HG03025 (cell line): ENCODE results near the gene DEGS2.

Experiments used
- ATAC-seq: cut with Tn5 transposase; IDR thresholded peaks from one replicate; pipeline ENCODE4 v1.9.1; 2021; ENCODE audit warnings: mild to moderate bottlenecking, moderate library complexity; ENCODE audit not compliant: unreplicated experiment, low FRiP score

Gene DEGS2

GRCh38 chr14:100135073-100135472 is 24.4 kb downstream of the DEGS2 start:
- no peak for ATAC-seq

- ATAC-seq = no peak
These were observed 24.9 kb downstream of the DEGS2 start for GRCh38 chr14:100134586-100134985.

DNA sequence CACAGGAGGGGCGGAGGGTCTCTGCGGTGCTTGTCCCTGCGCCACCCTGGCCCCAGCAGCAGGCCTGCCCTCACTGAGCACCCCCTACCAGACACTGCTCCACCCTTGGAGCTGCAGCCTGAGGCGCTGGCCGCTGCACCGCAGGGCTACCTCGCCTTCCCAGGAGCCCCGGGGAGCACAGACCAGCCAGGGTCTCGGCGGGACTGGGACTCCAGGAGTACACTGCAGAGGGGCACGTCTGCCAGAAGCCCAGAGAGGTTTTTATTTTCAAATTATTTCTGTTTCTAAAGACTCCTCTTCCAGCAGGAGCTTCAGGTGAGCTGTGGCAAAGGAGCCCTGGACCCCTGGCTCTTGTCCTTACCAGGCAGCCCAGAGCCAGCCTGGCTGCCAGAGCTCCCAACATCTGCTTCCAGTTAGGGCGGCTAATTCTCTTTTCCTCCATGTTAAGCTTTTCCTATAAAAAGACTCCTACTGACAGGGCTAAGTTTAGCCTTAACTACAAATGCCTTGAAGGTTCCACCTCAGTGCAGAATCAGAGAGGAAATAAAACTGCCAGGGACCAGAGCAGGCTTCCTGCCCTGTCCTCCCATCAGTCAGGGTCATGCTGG is 26.4 kb downstream of the DEGS2 start:
- ATAC-seq = no peak

- ATAC-seq = no peak
These were observed 27.1 kb downstream of the DEGS2 start for GRCh38 chr14:100132161-100132902.

GRCh38 chr14:100131181-100131580 is 28.3 kb downstream of the DEGS2 start:
- ATAC-seq = no peak

- ATAC-seq = no peak
These were observed 28.9 kb downstream of the DEGS2 start for GRCh38 chr14:100130521-100130920.

GRCh38 chr14:100129161-100129589 is 30.3 kb downstream of the DEGS2 start:
- no peak for ATAC-seq

GRCh38 chr14:100128688-100129087 is 30.8 kb downstream of the DEGS2 start:
- ATAC-seq = no peak

DNA sequence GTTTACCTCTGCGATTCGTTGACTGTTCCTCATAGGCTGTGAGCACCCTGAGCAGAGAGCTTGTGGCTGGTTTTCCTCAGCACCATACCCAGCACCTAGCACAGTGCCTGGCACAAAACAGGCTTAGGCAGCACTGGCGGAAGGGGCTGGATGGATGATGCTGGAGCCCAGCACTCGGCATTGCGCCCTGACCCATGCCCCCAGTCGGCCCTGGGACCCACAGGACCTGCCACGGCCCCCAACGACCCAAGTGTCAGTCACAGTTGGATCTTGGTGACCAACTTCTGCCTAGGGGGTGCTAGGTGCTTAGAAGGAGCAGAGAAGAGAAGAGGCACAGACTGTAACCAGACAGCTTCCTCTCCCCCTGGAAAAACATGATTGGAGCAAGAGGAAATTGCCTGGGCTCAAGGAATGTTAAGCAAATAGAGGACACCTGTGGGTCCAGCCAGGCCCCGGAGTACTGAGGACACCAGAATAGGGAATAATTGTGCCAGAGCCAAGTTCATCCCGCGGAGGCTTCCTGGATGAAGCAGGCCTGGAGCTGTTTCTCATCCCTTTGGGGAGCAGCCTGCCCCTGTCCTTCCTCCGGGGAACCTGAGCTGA is 31.5 kb downstream of the DEGS2 start:
- no peak for ATAC-seq

DNA sequence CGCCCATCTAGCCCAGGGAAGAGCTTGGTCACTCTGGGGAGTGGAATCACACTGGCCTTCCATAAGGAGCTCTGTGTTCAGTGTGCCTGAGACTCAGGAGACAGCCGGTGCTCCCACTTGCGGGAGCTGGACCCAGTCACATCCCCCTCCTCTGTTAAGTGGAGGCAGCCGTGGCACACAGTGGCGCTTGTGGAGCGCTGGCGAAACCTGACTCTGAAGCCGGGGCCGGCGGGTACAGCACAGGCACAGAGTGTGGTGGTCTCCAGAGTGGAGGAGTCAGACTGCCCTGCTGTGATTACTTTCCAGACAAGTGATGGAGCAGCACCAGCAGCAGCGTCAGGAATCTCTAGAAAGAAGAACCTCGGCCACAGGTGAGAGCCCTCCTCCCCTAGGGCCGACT is 33.0 kb downstream of the DEGS2 start:
- no peak for ATAC-seq

DNA sequence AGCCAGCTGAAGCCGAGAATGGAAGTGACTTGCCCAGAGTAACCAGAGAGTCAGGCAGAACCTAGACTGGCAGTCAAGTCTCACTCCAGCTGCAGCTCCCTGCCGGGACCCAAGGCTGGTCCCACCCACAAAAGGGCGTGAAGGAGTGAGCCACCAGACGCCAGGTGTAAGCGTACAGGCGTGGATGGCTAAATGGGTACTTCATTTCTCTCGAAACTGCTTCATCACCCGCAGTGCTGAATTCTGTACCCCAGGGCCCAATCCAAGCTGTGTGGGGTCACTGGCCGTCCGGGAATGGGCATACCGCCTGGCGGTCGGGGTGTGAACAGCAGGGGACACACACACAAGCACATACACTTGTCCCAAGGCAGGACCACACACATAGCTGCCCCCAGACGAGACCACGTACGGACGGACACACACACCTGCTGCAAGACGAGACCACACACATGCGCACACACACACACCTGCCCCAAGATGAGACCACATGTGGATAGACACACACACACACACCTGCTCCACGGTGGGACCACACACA is 34.8 kb downstream of the DEGS2 start:
- ATAC-seq = no peak

DNA sequence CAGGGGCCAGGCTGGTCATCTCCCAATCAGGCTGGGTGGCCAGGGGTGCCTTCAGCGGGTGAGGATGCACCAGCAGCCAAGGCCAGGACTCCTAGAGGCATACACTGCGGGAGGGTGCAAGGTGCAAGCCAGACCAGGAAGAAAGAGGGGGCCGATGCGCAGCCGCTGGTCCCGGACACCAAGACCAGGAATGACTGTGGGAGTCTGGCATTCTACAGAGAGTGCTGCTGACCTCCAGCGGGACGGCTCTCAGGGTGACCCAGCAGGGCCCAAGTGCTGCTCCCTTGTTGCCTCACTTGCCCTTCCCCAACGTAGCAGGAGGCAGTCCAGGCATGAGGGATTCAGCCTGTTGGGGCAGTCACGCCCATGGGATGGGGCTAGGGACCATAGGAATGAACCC is 35.8 kb downstream of the DEGS2 start:
- no peak for ATAC-seq

GRCh38 chr14:100122481-100123223 is 36.8 kb downstream of the DEGS2 start:
- ATAC-seq = no peak

GRCh38 chr14:100121643-100122480 is 37.6 kb downstream of the DEGS2 start:
- ATAC-seq = no peak

GRCh38 chr14:100120522-100121269 is 38.7 kb downstream of the DEGS2 start:
- no peak for ATAC-seq

DNA sequence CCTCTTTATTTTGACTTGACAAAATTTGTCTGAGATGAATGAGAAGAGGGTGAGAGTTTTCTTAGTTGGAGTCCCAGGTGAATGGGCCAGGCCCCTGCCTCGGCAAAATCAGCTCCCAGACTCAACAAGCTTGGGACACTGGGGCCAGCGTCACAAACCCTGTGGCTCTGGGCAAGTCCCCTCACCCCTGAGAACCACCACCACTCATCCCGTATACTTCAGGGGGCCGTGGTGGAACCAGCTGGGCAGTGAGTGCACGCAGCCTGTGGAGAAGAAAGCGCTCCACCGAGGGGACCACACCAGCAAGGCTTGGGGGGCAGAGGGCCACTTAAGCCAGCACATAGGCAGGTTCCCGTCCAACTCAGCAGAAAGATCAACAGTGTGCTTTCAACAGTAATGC is 40.2 kb downstream of the DEGS2 start:
- no peak for ATAC-seq

DNA sequence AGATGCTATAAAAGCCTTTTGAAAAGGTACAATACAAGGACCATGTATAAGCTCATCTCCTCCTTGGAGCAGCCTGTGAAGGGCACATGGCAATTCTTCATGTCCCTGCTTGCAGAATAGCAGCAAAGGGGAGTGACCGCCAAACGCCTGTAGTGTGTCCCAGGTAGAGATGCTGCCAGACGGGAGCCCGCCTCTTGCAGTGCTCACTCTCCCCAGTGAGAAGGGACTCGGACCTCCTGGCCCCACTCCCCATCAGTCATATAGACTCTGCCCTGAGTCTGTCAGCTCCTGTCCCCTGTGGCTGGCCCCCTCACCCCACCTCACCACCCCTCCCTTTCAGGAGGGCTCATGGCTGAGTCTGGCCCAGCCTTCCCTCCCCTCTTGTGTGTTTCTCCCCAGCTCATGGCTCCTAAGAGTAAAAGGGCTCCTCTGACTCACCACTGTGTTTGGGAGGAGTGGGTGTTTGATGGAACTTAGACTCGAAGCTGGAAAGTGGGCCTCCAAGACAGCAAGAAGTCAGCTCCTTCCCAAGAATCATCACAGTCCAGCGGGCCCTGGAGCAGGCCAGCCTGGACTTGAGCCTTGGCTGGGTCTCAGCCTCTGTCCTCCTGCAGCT is 40.9 kb downstream of the DEGS2 start:
- no peak for ATAC-seq

GRCh38 chr14:100117633-100118395 is 41.6 kb downstream of the DEGS2 start:
- ATAC-seq = no peak
